Cardiac muscle cell (in vitro differentiated cells and primary cell): Measurements from ENCODE around the gene SH3RF3. TPM values are rescaled to one million over a fixed set of nuclear protein-coding genes. Genes with fewer than 3 reads are reported as not detected.

Experiments used
- DNase-seq, 2 donors: peaks; one replicate each; pipeline versions ENCODE4 v3.0.0 to v3.0.0-alpha.2; 2010 to 2017; ENCODE audit warnings: low read depth in 1 of 2, low spot score in 1 of 2
- H3K27ac ChIP-seq: fragments of 200-600 bp; sonication (generic); 2 replicates; pipeline ENCODE4 v1.5.1; 2016
- H3K27me3 ChIP-seq: fragments of 200-600 bp; sonication (generic); 2 replicates; pipeline ENCODE4 v1.6.0; 2016; ENCODE audit warnings: control low read depth
- H3K36me3 ChIP-seq: fragments of 200-600 bp; sonication (generic); 2 replicates; pipeline ENCODE4 v1.5.1; 2016; ENCODE audit warnings: control low read depth
- H3K4me1 ChIP-seq: fragments of 200-600 bp; sonication (generic); 2 replicates; pipeline ENCODE4 v1.8.1; 2017; ENCODE audit warnings: low read depth, mild to moderate bottlenecking, mixed run types
- H3K4me3 ChIP-seq: fragments of 200-600 bp; sonication (generic); 2 replicates; pipeline ENCODE4 v1.5.1; 2016; ENCODE audit warnings: mild to moderate bottlenecking
- H3K9me3 ChIP-seq: fragments of 200-600 bp; sonication (generic); 2 replicates; pipeline ENCODE4 v1.5.1; 2017; ENCODE audit warnings: low read depth, mild to moderate bottlenecking, control low read depth
- CTCF ChIP-seq: IDR thresholded peaks from 2 replicates; pipeline ENCODE4 v1.5.1; 2012; ENCODE audit warnings: low read depth, mild to moderate bottlenecking, low read length
- polyA plus RNA-seq: library from polyadenylated mRNA; unstranded; fragments of >200 nt; fragmentation: Nextera tagmentation; extraction: Ambion mirVana; gene quantifications from 2 replicates; pipeline ENCODE4 v1.2.1, GENCODE V29; 2016
- total RNA-seq: library from RNA; depleted of rRNA; stranded (reverse); fragments of >200 nt; gene quantifications from 2 replicates; pipeline ENCODE4 v1.2.3, GENCODE V29; 2016

The SH3RF3 gene
- total and polyA plus RNA-seq, 2 experiments from 2014 or later: 1.2 to 1.7 TPM

- DNase-seq: no peak
- Histone ChIP-seq H3K4me1 (no peaks in the 10 kb centered on the region), H3K36me3 (no peaks in the 10 kb centered on the region), H3K27ac (no peak overlapping the region), H3K9me3 (no peaks in the 10 kb centered on the region), H3K27me3 (no peaks in the 10 kb centered on the region), H3K4me3 (no peak overlapping the region)
- no peak for TF ChIP-seq CTCF
These were observed 385.9 kb downstream of the SH3RF3 start for GRCh38 chr2:109514857-109515256.

DNA sequence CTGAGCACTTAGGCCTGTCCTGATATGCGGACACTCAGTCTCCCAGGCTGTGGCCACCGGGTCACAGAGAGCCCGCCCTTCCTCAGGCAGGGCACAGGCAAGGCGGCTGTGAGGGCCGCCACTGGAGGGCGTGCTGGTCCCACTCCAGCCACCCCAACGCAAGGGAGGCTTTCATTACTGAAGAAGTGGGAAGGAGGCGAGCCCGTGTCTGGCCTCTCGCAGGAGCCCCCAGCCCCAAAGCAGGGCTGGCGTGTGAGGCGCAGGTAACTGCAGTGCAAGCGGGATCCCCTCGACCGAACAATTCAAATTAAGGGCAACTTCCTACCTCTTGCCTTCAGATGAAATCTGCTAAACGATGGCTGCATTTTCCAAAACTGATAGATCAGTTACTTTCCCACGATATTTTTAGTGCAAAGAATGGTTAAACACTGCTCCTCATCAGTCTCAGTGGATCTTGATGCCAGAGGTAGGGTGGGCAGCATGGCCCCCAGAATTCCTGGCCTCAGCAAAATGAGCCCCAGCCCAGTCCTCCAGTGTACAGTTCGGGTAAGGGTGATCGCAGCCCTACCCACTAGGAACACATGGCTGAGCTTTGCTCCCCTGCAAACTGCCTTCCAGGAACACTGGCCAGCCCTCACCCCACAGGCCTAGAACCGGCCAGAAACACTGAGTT is 387.6 kb downstream of the SH3RF3 start:
- H3K9me3 ChIP-seq: no peaks in the 10 kb centered on the region
- peak; percentile 60 to 87 for DNase-seq
- no peak overlapping the region for H3K4me3 ChIP-seq
- H3K36me3 ChIP-seq: no peaks in the 10 kb centered on the region
- peak; percentile 85 for TF ChIP-seq CTCF
- H3K4me1 ChIP-seq: no peaks in the 10 kb centered on the region
- no peak overlapping the region for H3K27ac ChIP-seq
- no peaks in the 10 kb centered on the region for H3K27me3 ChIP-seq

DNA sequence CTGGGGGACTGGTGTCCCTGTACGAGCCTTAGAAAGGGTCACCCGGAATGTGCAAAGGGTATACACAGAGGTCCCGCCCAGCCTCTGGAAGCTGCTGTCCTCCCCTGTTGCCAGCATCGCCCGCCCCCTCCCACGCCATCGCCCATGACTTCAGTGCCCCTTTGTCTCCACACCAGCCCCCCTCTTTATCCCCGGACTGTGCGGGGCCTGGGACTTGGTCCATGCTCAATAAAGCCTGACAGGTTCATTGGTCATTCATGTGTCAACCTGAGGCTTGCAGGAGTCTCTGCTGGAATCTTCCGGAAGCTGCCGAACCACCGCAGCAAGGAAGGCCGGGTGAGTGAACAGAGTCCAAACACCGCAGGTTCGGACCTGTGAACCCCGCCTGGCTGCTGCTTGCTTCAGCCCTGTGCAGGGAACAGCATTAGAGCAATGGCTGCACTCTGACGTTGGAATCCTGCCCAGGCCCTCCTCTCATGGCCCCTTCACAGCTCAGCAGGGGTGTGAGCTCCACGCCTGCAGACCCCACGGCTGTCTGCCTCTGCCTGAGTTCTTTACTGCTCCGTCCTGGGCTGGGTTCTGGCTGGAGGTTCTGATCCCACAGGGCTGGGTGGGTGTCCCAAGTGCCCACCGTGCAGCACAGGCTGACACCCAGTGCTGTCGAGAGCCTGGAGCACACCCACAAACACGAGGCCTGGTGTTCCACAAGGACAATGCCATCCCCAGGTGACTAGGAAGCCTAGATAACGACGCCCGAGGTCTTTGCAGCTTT is 388.3 kb downstream of the SH3RF3 start:
- no peak for TF ChIP-seq CTCF
- no peaks in the 10 kb centered on the region for H3K27me3 ChIP-seq
- no peak for DNase-seq

GRCh38 chr2:109519513-109519912 is 390.5 kb downstream of the SH3RF3 start:
- Histone ChIP-seq H3K36me3 (no peaks in the 10 kb centered on the region), H3K4me3 (no peak overlapping the region), H3K9me3 (no peaks in the 10 kb centered on the region), H3K27me3 (no peaks in the 10 kb centered on the region), H3K27ac (no peak overlapping the region), H3K4me1 (no peaks in the 10 kb centered on the region)
- DNase-seq: no peak
- TF ChIP-seq CTCF: no peak

More for the DNA sequence above, 388.3 kb downstream of the SH3RF3 start:
- Histone ChIP-seq H3K9me3 (no peaks in the 10 kb centered on the region), H3K27ac (no peak overlapping the region), H3K36me3 (no peaks in the 10 kb centered on the region), H3K4me1 (no peaks in the 10 kb centered on the region), H3K4me3 (no peak overlapping the region)

- H3K4me1 ChIP-seq: no peaks in the 10 kb centered on the region
- H3K4me3 ChIP-seq: no peak overlapping the region
- no peaks in the 10 kb centered on the region for H3K9me3 ChIP-seq
- no peaks in the 10 kb centered on the region for H3K36me3 ChIP-seq
- no peaks in the 10 kb centered on the region for H3K27me3 ChIP-seq
- no peak for TF ChIP-seq CTCF
- no peak for DNase-seq
- no peak overlapping the region for H3K27ac ChIP-seq
These were observed 392.4 kb downstream of the SH3RF3 start for GRCh38 chr2:109521233-109522062.
